CD4-positive, alpha-beta T cell treated with Interferon alpha-2 for 1 hour (primary cell): ENCODE results near the gene PEX14.

Source experiments
- DNase-seq, 2 donors: peaks; one replicate each; pipeline ENCODE4 v3.0.0-alpha.2; 2020 to 2022

PEX14 gene

GRCh38 chr1:10637834-10638558 lies 163.2 kb downstream of the PEX14 start:
- DNase-seq = no peak

GRCh38 chr1:10638559-10639005 lies 163.8 kb downstream of the PEX14 start:
- DNase-seq = no peak

DNA sequence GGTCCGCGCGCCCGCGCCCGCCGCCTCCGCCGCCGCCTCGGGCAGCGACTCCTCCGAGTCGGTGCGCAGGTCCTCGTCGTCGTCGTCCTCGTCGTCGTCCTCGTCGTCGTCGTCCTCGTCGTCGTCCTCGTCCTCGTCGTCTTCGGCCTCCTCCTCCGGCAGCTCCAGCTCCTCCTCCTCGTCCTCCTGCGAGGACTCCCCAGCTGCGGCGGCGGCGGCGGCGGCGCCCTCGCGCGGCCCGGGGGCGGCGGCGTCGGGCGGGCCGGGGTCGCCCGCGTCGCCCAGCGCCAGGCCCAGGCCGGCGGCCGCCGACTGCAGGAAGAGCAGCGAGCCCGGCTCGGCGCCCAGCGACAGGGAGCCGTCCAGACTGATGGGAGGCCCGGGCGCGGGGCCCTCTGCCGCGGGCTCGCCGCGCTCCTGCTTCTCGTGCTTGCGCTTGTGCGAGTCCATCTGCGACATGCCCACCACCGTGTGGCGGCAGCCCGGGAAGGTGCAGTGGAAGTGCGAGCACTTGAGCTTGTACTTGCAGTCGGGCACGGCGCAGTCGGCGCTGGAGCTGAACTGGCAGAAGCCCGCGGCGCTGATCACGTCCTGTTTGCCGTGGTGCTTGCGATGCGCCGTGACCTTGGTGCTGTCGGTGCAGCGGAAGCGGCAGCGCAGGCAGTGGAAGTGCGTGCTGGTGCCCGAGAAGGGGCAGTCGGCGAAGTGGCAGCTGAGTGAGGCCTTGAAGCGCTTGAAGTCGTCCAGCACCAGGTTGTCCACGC lies 164.4 kb downstream of the PEX14 start:
- no peak for DNase-seq

DNA sequence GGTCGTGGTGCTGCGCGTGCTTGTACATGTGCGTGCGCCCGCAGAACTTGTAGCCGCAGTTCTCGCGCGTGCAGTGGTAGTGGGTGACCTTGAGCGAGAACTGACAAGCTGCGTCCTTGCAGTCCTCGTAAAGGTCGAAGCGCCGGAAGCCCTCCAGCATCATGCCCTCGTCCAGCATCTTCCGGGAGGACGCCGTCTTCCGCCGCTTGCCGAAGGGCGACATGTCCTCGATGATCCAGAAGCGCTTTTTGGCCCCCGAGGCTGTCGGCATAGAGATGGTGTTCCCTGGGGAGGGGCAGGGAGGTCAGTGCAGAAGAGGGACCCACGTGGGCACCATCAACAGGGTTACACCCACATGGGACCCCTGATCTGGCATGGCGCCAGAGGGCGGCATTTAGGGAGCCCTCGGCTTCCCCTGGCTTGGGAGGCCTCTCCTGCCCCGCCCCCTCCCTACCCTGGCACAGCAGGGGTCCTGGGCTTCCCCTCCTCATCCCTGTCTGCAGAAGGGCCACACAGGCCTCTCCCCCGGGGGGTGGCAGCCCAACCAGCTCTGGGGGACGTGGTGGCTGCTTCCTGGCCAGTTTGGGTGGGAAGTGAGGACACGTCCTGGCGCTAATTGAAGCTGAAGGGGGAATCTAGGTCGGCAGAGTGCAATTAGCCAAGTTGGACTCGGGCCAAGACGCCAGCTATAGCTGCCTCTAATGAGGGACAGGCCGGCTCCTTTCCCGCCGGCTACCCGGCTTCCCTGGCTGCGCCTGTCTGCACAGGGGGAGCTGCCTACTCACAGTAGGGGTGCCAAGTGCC lies 165.2 kb downstream of the PEX14 start:
- no peak for DNase-seq

DNA sequence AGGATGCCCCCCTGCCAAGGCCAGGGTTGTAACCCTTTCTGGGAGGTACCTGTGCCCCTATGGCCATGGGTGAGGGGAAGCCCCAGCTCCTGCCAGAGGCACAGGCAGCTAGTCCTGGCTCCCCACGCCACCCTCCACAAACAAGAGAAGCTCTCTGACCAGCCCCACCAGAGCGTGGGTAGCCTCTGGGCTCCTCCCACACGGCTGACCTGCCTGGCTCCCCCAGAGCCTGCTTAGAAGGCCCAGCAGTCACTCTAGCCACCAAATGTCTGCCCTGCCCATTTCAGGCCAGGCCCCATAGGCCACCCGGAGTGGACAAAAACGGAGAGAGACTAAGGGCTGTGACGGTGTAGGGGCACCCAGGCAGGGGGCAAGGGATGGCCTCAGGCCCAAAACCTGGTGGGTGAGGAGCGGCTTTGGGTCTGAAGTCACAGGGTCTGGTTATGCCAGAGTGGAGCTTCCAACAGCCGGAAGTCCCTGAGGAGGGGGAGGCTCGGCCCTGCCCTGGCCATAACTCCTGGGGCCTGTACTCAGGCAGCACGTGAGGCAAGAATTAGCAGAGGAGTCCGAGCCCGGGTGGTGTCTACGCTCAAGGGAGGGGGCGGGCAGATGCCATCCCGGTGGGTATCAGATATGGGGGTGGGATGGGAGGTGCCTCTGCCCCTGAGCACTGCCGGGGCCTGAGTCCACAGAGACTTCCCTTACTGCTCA lies 166.2 kb downstream of the PEX14 start:
- no peak for DNase-seq

DNA sequence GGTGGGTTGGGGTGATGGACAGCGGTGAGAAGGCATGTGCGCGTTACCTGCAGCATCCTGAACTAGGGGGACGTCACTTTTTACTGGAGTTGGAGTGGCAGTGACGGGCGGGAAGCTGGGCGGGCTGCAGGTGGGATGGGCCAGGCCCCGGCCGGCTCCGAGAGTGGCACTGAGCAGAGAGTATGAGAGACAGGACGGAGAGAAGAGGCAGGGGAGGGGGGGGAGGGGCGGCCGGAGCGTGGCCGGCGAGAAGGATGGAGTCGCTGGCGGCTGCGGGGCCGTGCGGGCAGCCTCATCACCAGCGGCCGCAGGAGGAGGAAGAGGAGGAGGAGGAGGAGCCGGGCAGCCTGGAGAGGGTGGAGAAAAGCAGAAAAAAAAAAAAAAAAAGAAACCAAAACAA lies 167.2 kb downstream of the PEX14 start:
- no peak for DNase-seq

- DNase-seq = no peak
These were observed 167.8 kb downstream of the PEX14 start for GRCh38 chr1:10642403-10643080.

GRCh38 chr1:10643607-10644306 lies 169.0 kb downstream of the PEX14 start:
- DNase-seq = no peak

GRCh38 chr1:10644307-10645128 lies 169.8 kb downstream of the PEX14 start:
- no peak for DNase-seq

GRCh38 chr1:10646347-10646861 lies 171.7 kb downstream of the PEX14 start:
- no peak for DNase-seq

GRCh38 chr1:10647414-10648170 lies 172.8 kb downstream of the PEX14 start:
- no peak for DNase-seq

- no peak for DNase-seq
These were observed 174.2 kb downstream of the PEX14 start for GRCh38 chr1:10648689-10649516.

DNA sequence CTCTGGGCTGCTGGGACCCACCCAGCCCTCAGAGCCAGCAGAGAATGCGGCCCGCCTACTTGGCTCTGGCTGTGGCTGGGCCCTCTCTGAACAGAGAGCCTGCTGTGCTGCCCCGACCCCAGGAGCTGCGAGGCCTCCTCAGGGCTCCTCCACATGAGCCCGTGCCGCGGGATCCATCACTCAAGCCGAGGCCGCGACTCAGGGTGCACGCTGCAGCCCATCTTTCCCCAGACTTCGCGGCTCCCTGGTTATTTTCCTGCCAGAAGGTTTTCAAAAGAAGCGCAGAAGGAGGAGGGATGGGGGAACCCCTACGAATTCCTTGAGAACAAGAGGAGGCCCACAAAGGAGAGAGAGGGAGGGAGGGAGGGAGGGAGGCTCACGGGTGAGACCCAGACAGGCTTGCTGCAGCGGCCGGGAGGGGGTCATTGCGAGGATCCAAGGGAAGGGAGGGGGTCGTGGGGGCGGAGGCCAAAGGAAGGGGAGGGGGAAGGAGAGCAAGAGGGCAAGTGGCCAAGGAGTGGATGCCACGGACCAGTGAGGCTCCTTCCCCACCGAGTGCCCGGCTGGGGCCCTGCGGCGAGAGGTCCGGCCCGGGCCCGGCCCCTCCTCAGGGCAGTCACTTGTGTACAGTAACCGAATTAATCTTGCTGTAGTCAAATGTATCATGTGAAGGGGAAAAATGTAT lies 174.9 kb downstream of the PEX14 start:
- DNase-seq = no peak

DNA sequence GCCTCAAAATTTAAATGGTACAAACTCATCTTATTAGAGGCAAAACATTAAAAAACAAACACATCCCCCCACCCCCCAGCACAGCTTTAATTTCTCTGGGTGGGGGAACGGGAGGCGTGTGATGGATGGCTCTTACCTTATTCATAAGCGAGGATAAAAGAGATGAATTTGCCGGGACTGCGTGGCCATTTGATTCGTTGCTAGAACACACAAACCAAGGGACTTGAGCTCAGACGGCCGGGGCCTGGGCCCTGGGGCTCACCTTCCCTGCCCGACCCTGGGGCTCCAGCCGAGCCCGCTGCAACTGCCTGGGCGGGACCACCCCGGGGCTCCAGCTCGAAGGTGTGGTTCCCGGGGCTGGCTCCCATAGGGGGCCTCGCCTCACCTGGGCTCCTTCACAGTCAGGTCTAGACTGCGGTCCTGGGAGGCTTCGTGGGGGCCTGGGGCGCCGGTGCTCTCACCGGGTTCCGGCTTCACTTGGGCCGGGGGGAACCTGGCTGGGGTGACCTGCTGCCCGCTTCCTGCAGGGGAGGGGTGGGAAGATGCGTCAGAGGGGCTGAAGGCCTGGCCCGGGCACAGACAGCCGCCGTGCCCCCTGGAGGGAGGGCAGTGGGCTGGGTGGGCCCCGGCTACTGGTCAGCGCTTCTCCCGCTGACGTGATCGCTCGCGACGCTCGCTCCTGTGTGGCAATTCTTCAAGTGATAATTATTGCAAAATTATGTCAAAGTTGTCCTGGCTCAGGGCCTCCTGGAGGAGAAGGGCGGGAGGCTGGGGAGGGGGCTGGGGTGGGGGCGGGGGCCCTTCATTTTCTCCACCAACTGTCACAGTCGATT lies 176.0 kb downstream of the PEX14 start:
- no peak for DNase-seq

DNA sequence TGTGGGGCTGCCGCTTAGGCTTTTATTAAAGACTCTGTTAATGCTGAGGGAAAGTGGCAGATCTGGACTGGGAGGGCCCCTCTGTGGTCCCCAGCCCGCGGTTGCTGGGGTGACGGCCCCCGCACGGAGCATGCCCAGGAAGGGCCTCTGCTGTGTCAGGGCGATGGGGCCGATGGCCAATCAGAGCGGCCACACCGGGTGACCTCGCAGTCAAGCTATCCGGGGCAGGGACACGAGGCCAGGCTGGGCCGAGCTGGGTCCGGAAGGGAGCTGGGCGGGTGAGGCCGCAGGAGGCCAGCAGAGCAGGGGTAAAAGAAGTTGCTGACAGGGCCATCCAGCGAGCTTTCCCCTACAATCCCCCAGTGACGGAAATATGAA lies 176.6 kb downstream of the PEX14 start:
- DNase-seq = no peak

- no peak for DNase-seq
These were observed 177.0 kb downstream of the PEX14 start for GRCh38 chr1:10651793-10652192.

DNA sequence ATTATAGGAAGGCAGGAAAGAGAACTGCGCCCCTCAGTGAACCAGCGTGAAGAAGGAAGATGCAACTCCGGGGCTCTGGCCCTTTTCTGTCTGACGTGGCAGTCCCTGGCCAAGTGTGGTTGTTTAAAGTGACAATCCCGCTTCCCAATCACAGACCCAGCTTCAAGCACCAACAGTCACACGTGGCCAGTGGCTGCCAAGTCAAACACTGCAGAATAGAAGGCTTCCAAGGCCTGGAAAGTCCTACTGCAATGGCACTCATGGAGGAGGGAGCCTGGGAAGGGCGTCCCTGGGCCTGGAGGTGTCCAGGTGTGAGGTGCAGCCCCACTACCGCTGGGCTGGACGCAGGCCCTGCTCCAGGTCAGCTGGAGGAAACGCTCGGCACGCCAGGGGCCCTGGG lies 177.9 kb downstream of the PEX14 start:
- DNase-seq = no peak
